T-helper 22 cell (primary cell): ENCODE results near the gene CADPS2.

Experiments
- DNase-seq: peaks from one replicate; pipeline ENCODE4 v3.0.0-alpha.2; 2020; ENCODE audit warnings: low read depth

CADPS2 gene

DNA sequence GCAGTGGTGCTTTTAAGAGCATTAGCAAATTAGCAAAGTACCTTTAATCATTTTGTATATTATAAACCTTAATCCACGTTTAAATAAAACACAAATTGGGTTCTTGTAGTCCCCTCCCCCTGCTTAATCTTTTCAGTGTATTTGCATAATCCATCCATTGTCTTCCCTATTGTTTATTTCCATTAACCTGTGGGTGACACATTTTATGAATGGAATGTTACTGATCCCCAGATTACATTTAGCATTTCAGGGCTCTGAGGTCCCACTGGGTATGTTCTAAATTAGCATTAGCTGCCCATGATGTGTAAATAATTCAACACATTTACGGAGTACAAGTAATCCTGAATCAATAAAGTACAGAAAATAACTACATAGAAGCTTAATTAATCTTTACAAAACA, 443.3 kb downstream of the CADPS2 start:
- no peak for DNase-seq

DNA sequence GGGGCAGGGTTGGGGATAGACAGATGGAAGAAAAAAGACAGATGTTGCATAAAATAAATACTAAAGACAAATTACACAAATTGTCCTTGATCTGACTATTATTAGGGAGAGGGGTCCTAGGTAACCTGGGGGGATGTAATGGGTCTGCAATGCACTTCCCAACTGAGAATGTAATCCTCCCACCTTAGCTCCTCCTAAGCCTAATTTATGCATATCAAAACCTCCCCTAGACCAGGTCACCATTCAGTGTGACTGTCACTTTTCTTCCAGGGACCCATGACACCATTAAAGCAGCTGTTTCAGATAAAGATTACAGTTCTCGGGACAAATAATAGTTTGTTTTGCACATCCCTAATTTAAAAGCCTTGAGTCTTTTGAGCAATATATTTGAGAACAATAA, 447.8 kb downstream of the CADPS2 start:
- no peak for DNase-seq

DNA sequence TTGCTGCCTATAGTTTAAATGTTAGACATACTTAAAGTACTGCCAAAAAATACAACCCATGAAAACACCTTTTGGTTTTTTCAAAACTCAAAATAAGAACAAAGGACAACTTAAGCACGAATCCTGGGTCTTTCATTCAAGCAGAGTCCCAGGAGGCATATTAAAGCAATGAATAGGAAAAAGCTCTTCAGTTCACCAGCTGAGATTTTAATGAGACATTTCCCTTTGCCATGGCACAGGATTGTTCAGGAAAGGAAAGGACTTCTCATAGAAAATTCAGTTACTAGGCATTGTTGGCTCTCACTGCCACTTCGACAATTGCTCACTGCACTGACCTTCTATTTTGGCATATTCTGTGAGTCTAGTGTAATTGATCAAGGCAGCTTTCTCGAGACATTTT, 448.3 kb downstream of the CADPS2 start:
- no peak for DNase-seq

DNA sequence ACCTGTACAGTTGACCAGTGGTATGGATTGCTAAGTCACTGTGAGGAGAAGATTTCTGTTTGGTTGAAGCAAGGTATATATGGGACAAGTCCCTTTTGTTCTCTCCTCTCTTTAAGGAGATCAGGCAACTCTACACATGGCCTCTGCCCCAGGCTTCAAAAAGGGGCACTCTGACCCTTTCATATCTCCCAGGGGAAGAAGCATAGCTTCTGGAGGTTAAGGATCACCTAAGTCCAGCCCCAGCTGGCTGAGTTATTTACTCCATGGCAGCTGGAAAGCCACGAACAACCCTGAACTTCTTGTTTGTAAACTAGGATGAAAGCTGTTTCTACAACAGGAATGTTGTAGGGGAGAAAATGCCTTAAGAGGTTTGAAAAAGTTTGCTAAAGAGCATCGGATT, 452.5 kb downstream of the CADPS2 start:
- no peak for DNase-seq

DNA sequence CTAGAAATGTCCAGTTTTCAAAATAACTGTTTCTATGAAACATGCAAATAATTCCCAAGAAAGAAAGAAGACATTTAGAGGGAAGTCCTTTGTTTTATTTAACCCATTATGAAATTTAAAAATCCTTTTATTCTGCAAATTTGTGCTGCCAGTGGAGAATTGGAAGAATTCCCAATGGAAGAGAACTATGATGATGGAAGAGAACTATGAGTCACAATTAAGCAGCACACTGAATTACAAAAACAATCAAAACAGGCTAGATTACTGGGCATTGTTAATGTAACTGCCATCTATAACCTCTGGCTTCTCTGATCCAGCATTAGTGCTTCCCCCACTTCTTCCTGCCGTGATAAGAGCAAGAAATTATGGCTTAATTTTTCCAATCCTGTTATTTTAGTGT, 455.6 kb downstream of the CADPS2 start:
- no peak for DNase-seq

DNA sequence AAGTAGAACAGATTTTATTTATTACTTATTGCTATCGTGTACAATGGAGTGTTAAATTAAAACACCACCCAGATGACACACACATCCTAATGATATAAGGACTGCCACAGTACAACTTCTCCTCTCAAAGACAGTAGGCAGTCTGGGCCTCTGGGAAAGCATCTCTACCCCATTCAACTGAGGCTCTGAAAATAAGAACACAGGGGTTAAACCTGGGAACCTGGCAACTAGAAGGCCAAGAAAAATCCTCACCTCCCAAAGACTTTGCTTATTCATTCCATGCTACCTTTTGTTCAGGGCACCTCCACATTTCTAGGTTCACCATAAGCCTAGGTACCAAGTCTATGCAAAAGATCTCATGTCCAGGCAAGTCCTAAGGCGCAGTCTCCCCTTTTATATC, 456.3 kb downstream of the CADPS2 start:
- DNase-seq, result no peak

DNA sequence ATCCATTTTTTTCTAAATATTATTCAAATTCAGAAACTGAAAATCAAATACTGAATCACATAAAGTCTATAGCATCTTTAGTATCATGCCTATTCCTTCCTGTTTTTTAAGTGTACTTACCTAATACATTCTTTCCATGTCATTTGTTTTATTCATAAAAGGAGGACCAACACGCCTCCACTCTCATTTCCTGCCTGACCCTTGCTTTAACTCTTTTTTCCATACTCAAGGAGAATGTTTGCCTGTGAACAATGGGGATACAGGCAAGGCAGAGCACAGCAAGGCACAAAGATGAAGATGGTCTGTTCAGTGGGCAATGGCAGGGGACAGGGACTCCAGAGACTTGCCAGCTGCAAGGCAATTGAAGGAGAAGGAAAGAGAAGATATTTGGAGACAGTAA, 460.5 kb downstream of the CADPS2 start:
- no peak for DNase-seq

DNA sequence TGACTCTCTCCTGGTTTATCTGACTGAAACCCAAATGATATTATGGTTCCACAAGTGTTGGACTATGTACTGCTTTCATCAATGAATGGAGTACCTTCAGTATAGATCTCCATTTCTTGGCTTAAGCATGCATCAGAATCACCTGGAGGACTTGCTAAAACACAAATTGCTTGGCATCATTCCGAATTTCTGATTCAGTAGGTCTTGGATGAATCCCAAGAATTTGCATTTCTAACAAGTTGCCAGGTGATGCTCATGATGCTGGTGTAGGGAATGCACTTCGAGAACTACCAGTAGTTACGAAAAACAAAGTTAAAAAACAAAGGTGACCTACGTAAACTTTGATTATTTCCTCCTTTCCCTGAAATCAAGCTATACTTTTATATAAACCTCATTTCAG, 462.7 kb downstream of the CADPS2 start:
- no peak for DNase-seq

DNA sequence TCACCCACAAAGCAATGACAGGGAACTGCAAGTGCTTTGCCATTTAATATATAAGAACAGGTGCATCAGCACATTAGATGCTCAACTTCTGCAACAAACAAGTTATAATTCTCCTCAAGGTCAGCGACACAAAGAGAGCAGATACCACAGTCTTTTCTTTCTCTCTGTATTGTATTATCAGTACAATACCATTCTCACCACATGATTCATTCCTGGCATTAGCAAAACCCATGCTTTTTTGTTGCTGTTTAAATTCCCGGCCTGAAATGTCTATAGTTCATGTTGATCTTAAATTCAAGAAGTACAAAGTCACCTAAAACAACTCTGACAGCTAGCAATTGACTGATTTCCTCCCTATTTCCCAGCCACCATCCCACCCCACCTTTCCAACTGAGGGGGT, 469.9 kb downstream of the CADPS2 start:
- no peak for DNase-seq

DNA sequence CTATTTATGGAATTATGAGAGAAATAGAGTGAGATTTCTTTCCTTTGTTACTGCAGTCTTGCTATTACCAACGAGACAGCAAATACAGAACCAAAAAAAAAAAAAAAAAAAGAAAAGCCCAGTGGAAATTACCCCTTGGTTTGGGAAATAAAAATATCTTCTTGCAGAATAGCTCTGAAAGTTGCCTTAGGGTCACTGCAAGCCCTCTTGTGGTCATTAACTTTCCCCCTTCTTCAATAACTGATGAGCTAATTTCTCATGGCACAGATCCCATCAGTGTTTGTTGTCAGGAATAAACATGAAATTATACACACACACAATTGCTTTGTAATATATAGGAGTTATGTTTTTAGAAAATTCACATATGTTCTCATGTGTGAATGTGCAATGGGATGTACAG, 470.8 kb downstream of the CADPS2 start:
- DNase-seq, result no peak

DNA sequence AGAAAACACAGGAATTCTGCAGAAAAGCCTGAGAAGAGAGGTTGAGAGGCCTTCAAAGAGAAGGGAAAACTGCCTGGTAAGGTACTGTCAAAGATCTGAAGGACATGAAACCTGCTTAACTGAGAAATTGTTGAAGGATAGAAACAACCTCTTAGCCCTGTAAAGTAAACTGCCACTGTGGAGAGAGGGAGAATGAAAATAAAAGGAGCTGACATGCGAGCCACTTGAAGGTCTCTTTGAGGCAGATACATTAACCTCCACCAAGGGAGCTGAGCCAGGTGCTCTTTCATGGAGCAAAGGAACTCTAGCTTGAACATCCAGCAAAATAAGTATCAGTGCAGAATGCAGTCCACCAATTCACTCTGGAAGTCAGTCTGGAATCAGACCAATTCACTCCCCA, 472.9 kb downstream of the CADPS2 start:
- DNase-seq, result no peak

DNA sequence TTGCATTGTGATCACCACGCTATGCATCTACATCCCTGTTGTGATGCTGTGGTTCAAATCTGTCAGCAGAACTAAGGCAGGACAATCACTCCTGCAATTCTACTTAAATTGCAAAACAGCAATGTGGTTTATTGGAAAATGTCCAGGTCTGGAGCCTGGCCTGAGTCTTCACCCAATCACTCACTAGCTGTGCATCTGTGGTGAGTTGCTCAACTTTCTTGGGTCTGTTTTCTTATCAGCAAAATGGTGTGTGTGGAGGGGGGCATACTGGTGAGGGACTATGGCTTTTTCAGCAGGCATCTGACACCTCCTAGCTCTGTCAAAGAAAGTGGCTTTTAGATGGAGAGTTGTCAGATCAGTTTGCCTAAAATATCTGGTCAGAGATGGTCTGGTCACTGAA, 473.4 kb downstream of the CADPS2 start:
- no peak for DNase-seq

DNA sequence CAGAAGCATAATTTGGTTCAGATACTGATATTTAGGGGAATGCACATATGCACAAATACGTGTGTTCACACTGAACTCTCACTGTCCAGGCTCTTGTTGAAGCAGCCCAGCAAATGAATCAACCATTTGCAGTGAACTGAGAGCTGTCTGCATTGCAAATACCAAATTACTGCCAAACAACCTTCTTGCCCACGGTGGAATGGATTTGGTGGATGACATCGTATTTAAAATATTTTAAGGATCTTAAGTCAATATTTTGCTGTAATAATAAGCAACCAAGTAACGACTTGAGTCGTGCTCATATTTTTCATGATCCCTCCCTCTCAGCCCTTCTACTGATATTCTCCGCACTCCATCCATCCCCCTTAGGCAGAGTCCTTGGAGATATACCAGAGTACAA, 473.8 kb downstream of the CADPS2 start:
- DNase-seq, result no peak

DNA sequence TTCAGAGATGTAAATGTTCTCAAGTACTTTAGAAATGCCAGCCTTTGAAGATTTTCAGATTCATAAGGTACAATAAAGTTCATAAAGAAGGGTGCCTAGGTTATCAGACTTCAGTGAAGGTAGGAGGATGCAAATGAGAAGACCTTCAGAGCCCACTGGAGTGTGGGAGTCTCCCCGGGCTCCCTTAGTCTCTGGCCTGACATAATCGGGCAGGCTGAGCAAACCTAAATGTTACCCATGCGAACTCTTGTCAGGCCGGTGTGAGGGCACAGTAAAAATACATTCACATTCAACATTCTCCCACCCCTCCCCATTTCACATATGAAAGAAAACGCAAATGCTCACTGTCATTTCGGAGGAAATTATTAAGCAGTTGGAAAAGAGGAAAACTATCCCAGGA, 479.1 kb downstream of the CADPS2 start:
- no peak for DNase-seq

DNA sequence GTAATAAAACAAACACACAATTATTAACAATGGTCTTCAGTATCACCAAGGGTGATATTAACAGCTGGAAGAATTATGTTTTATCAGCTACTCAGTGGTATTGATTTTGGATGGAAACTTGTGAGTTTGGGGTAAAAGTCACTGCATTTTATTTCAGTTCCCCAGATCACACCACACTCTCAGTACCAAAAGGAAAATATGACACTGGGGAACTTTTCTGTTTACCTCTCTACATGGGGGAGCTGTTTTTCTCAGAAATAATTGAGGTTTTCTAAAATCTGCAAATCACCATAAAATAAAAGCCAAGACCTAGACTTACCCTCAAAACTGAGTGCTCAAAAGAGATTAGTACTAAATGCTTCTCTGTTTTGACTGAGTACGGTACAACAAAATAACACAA, 483.1 kb downstream of the CADPS2 start:
- no peak for DNase-seq

DNA sequence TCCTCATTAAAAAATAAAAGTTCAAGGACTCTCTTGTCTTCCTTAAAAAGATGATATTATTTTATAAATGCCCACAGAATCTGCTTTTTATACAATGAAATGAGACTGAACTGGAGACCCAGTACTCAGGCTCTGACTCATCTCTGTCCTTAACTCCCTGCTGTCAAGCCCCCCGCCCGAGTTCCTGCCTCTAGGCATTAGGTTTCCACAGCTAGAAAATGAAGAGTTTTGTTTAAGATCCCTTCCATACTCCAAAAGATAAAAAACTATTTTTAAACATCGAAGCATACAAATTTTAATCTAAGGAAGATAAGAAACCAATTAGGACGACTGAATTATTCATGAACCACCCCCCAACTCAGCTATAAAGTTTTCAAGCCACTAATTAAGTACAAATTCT, 484.0 kb downstream of the CADPS2 start:
- DNase-seq, result no peak

DNA sequence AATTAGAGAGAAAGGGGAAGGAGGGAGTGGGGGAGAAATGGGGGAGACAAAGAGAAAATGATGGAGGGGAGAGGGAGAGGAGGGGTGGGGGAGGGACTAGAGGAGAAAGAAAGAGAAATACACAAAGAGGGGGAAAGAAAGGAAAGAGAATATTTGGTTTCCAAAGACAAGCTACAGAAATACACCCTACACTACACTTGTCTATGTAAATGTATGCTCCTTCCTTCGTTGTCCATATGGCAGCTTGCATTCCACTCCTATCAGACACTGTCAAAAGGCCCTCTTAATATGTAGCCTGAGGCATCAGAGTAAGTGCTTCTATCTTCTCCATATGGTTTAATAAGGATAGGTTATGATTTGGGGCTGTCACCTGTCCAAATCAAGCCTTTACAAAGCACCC, 488.9 kb downstream of the CADPS2 start:
- DNase-seq, result no peak

DNA sequence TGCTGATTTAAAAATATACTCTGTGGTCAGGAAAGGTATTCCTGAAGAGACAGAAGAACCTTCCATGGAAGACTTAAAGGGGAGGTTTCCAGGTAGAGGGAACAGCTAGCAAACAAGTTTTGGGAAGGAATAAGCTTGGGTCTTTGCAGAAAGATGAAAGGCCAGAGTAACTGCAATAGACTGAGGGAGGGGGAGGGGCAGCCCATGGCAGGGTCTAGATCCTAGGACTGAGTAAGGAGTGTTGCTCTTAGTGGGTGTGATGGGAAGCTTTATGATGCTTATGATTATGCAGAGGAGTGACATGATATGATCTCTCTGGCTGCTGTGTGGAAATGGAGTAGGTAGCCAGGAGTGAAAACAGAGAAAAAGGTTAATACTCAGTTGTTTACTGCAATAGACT, 491.7 kb downstream of the CADPS2 start:
- no peak for DNase-seq

DNA sequence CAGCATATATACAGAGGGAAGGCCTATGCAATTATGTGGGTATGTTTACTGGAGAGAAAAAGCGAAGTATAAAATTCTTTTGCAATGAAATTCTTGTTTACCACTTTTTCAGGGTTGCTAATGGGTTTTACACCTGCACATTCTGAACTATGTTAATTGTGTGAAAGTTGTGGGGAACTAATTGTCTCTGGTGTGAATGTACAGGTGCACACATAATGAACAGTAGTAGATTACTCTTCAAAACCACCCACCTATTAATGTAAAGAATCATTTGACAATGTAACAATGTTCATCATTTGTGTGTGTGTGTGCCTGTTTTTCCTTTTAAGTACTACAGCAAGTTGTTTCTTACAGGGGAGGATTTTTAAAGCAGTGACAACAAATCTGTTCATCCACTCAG, 501.7 kb downstream of the CADPS2 start:
- DNase-seq, result no peak

DNA sequence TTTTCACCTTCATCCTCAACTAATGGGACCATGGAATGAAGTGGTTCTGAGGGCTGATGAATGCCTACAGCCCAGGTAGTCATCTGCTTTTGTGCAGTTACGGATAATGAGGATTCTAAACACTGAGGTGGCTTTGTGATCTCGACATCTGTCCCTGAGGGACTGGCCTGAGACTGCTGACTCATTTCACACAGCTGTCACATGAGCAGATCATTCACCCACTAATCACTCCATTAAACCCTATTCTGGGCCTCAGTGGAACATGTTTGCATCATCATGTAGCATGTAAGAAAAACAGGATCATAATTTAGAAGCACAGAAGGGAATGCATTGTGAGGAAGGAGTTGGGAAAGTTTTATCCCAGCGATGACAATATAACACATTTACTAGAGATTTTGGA, 502.3 kb downstream of the CADPS2 start:
- DNase-seq, result no peak

DNA sequence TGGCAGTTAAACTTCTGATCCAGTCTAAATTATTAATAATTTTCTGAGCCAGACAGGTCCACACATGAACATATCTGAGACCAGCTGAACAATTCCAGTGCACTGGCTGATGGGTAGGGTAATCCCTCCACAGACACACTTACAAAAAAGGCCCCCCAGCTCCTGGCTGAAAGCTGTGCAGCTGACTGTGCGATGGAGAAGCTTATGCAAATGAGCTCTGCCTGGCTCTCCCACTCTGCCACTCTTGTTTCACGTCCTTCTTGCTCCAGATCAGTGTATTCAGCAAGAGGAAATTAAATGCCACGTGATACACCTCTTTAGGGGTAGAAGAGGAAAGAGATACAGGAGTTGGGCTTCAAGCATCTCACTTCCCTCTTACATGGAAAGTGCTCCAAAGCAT, 505.3 kb downstream of the CADPS2 start:
- no peak for DNase-seq

DNA sequence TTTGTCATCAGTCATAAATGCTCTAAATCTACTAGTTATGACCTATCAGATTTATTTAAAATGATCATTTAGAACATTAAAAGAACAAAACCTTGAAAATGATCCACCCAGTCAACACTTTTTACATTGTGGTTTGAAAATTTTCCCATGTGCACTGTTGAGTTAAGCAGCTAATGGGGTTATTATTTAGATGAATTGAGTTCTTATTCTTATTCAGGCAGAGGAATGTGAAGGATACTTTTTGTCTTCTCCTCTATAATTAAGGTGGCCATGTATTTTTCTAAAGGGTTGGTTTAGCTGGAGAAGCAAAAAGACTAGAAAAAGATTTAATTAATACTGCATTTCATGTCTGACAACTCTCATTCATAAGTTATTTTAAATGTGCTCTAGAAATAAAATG, 506.8 kb downstream of the CADPS2 start:
- no peak for DNase-seq

DNA sequence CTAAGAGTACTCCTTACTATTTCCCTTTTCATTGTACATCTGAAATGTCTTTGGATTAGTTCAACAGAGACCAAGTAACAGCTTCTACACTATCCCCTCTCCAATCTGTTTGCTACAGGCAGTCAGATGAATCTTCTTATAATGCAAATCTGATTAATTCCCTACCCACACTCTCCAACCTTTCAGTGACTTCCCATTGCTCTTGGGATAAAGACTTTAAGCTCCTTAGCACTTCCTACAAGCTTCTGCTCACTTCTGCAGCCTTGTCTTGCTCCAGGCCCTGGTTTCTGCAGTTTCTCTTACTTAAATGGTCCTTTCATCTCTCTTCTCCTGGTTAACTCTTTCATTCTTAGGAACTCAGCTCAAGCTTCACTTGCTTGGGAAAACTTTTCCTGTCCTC, 516.5 kb downstream of the CADPS2 start:
- DNase-seq, result no peak

DNA sequence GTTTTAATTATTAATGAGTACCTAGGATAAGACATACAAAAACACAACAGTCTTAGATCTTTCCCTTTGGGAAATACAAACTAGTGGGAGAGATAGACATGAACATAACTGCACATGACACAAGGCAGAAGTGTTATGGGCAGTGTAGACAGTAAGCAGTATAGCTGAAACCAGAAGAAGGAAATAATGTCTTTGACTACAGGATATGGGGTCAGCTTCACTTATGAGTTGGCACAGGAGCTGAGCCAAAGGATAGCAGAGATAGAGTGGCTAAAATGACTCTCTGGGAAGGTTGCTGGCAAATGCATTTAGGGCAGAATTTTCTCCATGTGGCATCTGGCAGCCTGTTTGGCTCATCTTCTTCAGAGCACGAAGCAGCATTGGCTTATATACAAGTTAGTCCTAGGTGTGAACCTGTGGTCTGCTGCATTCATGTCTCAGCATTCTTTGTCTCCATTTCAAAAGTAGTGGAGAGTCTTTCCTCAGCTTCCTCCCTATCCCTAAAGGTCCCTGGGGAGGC, 521.4 kb downstream of the CADPS2 start:
- DNase-seq, result no peak

DNA sequence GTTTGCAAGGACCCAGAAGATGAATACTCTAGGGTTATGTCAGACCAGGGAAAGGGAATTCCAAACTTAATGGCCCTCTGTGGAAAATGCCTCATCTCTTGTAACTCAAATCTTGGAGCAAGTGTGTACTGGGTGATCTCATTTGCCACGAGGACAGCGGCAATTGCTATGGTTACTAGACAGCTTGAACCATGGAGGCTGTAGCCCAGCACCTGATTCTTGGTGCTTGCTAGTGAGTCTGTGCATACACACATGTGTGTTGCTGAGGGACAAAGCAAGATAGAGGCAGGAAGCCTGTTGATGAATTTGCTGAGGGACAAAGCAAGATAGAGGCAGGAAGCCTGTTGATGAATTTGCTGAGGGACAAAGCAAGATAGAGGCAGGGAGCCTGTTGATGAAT, 523.1 kb downstream of the CADPS2 start:
- no peak for DNase-seq
